Adrenal gland (tissue), 5 donors: ENCODE results near the gene HOMER1.

Experiments
- CTCF ChIP-seq, 6 experiments: fragments of 450-650 bp in 4 of 6; fragments of 200-600 bp in 2 of 6; sonication (generic) in 1 of 6; IDR thresholded peaks; 1 replicate in 5 of 6; 2 replicates in 1 of 6; pipeline versions ENCODE4 v1.5.1 to v1.8.0; 2016 to 2021; ENCODE audit warnings: antibody characterized with exemption in 6 of 6, mild to moderate bottlenecking in 2 of 6, moderate library complexity in 1 of 6
- POLR2A ChIP-seq, 2 donors: fragments of 450-650 bp; IDR thresholded peaks; one replicate each; pipeline ENCODE4 v1.6.1; 2017; ENCODE audit warnings: antibody characterized with exemption in 2 of 2, mild to moderate bottlenecking in 2 of 2, moderate library complexity in 1 of 2
- donor health status: DM: no; HTN: no; CAD: no.

DNA sequence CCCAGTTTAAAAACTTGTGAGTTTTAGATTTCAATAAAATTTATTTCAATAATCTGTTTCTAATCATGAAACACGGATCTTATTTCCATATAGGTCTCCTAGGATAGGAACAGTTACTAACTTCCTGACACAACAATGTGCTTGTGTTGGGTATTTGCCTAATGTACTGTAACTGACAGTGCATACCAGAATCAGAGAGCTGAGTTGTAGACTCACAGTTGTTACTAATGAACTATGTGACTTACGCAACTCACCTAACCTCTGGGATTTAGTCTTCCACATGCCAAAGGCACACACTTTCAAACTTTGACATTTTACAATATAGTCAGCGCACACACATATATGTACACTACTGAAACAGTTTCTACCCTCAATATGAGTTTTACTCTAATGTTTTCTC, 77.7 kb downstream of the HOMER1 start:
- TF ChIP-seq CTCF (IDR thresholded peaks at IDR 0.05) (no peak), POLR2A (IDR thresholded peaks at IDR 0.05) (no peak)
